Measurements from ENCODE around the gene PLCD3. TPM values are rescaled to one million over a fixed set of nuclear protein-coding genes. Genes with fewer than 3 reads are reported as not detected.
A peak's percentile ranks its signal among the peaks of the same experiment; 100 is the strongest.

Gene PLCD3
- total and polyA plus RNA-seq, 9 of the 15 experiments (the other 6 are each of a cell fraction or from before 2014, with no cell fraction given), result 0.20 to 22.6 (median 7.5) TPM

DNA sequence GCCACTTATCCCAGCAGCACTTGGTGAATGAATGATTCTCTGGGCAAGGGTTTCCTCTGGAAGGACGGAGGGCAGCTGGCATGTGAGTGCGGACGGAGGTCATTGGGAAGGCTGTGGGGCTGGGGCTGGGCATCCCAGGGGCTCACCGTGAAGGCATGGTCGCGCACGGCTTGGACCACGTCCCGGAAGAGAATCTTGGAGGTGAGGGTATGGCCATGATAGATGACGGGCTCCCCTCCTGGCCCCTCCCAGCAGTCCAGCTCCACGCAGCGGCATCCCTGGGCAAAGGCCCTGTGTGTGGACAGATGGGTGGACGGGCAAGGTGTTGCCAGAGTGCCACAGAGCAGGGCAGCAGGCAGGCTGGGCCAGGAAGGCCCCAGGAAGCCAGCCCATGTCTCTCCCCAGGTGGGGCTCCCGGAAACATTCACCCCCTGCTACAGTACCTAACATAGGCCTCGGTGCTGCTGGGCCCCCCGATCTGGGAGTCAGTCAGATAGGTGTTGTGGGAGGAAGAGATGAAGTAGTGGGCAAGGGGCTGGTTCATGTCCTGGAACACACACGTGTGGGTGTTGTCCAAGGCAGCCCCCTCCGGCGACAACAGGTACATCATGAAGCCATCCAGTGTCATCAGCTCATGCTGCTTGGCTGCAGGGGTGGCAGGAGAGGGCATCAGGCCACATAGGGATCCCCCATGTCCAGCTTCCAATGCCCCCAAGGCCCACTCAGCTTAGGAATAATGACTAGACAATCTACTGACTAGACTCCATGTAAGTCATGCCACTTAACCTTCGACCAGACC lies 14.3 kb downstream of the PLCD3 start:
- Histone ChIP-seq H3K4me1 (replicated peaks in 1 of 2; ENCODE audit: control insufficient read depth in 2 of 2, insufficient read depth in 2 of 2, low read length in 2 of 2) (peaks cover 0 to 40% of the 10 kb centered on the region in 2 experiments; a peak in 3 of 5 replicates), H3K36me3 (ENCODE audit: control insufficient read depth, insufficient read depth, low read length) (no peaks in the 10 kb centered on the region), H3K27ac (ENCODE audit: extremely low read depth, low read depth, low read length) (no peak overlapping the region), H3K9me1 (ENCODE audit: control insufficient read depth, insufficient read depth, low read length) (no peaks in the 10 kb centered on the region), H3K9me3 (replicated peaks; ENCODE audit: control insufficient read depth, insufficient read depth, low read depth, low read length) (no peaks in the 10 kb centered on the region), H3K27me3 (ENCODE audit: control insufficient read depth in 2 of 2, insufficient read depth in 2 of 2, low read length in 2 of 2) (no peaks in the 10 kb centered on the region), H3K9ac (ENCODE audit: insufficient read depth in 1 of 2, low read depth in 2 of 2, low read length in 2 of 2) (peak overlapping the region in 1 of 2 experiments; percentile 35; a peak in 1 of 4 replicates), H3K4me3 (no peak overlapping the region), H3K79me2 (ENCODE audit: control insufficient read depth, insufficient read depth, low read length) (no peaks in the 10 kb centered on the region), H4K20me1 (replicated peaks; ENCODE audit: control insufficient read depth, insufficient read depth, low read length) (no peaks in the 10 kb centered on the region), H3K4me2 (ENCODE audit: insufficient read depth, low read length) (no peak overlapping the region), H2AFZ (ENCODE audit: low read depth, low read length) (no peak overlapping the region)
- intact Hi-C loops (cut with micrococcal nuclease), result no loop called here
- no peak for DNase-seq (ENCODE audit: extremely low read depth in 1 of 4, low spot score in 3 of 4)
- in situ Hi-C loops (cut with MboI), result no loop called here
- no peak for FAIRE-seq
- TF ChIP-seq, protein P1, sequence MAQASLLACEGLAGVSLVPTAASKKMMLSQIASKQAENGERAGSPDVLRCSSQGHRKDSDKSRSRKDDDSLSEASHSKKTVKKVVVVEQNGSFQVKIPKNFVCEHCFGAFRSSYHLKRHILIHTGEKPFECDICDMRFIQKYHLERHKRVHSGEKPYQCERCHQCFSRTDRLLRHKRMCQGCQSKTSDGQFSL (CRISPR knock-in tag; IDR thresholded peaks at IDR 0.05), result peak; percentile 9; the same call in 1 of the 2 replicates
- TF ChIP-seq, protein P1 (tag; IDR thresholded peaks at IDR 0.05), result no peak
- no peak for TF ChIP-seq FOXA3 (CRISPR knock-in tag; conservative IDR thresholded peaks at IDR 0.05 in 1 of 2, IDR thresholded peaks at IDR 0.05 in 1 of 2)
- no peak for ATAC-seq
- ChIA-PET POLR2A (interaction anchor here (0.6 to 2.4 kb wide), 8 partner anchors 13 to 341 kb away, joined by 3 to 14 read pairs (median 4); no protein-coding TSS in a partner anchor), CTCF (ENCODE audit: low intra/inter-chr PET ratio) (interaction anchor here (0.6 kb wide), 1 partner anchor 292 kb away, joined by 4 read pairs; no protein-coding TSS in a partner anchor)
- 67% methylated on average over 20 of the region's 20 CpGs for WGBS (ENCODE audit: insufficient coverage, low coverage, missing lambda C conversion rate)
- no TSS peak for BruUV-seq (replicated peaks)

Data from K562 (cell line).